HG03575 (cell line): ENCODE data around the gene BCL10.
"Not testable (repeated sequence)": the region's sequence is repeated elsewhere in the genome, so short reads cannot be mapped to it uniquely, and the experiment has no call there.

ENCODE experiments used
- ATAC-seq: cut with Tn5 transposase; IDR thresholded peaks from one replicate; pipeline ENCODE4 v1.9.1; 2021; ENCODE audit not compliant: unreplicated experiment, insufficient number of reproducible peaks, low FRiP score; ENCODE audit errors: extremely low read depth

Gene BCL10

GRCh38 chr1:85275701-85276214, 674 bp downstream of the BCL10 start:
- ATAC-seq: no peak

GRCh38 chr1:85274969-85275453, 1.4 kb downstream of the BCL10 start:
- ATAC-seq: no peak

DNA sequence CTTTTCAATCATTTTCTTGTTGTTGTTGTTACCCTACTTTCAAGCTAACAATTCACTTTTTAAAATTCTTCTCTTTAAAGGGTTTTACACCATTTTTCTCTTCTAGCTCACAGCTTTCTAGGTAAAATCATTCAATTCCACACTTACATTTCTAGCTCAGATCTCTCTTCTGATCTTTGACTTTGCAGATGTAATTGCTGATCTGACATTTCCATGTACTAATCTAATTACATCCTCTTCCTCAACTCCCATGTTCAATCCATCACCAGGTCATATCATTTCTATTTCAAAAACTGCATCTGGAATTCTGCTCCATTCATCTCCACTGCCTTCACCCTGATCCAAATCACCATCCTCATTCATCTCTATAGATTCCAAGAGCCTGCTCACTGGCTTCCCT, 3.0 kb downstream of the BCL10 start:
- no peak for ATAC-seq

- ATAC-seq: no peak
Observed at GRCh38 chr1:85268801-85269585, 7.4 kb downstream of the BCL10 start.

- ATAC-seq: no peak
Observed at GRCh38 chr1:85267313-85267712, 9.1 kb downstream of the BCL10 start.

DNA sequence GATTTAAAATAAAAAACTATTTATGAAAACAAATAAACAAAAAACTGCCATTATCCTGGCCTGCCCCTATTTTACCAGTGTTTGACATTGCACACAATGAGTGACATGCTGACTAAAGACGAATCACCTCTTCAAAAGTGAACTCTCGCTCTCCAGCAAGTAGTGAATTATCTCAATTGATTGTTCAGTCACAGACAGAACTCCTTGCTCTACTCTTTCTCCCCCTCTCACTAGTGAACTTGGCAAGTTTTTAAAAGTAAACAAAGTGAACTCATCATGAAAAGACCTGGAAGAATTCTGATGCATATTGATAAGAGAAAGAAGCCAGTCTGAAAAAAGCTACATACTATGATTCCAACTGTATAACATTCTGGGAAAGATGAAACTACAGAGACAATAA, 12.3 kb downstream of the BCL10 start:
- no peak for ATAC-seq

GRCh38 chr1:85262985-85263384, 13.4 kb downstream of the BCL10 start:
- no peak for ATAC-seq

DNA sequence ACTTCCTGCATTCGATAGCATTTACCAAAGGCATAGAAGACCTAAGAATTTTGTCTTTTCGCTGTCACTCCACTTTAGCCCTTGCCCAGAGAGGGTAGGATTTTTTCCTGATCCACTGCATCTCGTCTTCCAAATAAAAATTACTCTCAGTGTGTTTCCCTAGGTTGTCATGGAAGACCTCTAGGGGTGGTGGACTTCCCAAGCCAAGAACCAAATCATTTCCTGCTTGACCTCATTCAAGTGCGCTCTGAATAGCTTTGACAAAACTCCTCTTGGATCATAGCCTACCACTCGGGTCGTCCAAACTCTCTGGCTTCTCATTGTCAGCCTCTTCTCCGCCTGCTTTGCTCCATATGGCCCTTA, 16.5 kb downstream of the BCL10 start:
- ATAC-seq: peak; percentile 3

DNA sequence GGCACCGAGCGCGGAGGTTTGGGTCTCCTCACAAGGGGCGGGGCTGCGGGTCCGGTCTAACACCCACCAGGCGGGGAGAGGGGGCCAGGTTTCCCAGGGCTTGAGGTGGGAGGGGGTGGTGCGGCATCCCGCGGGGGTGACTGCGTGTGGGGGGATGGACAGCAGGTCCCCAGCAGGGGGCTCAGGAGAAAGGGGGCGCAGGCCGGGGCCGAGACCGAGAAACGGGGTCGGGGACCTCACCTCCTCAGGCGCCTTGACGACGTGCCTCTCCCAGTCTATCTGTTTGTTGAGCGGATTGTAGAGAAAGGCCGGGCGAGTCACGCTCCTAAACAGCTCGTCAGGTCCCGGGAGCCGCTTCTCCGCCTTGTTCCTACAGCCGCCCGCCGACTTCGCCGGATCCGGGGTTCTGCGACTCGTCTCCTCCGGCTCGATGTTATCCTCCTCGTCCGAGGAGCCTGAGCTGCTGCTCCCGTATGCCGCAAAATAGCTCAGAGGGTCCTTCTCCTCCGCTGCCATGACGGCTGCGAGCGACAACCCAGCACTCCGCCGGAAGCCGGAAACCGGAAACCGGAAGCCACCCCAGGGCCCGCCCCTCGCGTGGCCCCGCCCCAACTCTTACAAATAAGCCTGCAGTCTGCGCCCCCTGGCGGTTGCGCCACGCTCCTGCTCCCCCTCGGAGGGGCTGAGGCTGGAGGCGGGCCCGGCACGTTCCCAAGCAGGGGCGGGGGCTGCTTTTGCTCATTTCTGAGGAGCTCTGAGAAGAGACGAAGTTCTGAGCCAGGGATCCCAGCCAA, 17.1 kb downstream of the BCL10 start, which contains the start of gene C1orf52:
C1orf52 (minus strand) TSS at position 545 of the 794 bp plus-strand sequence; CDS start at position 516, 29 bp downstream.
- peak; percentile 55 for ATAC-seq

- no peak for ATAC-seq
Observed at GRCh38 chr1:85258536-85259117, 17.8 kb downstream of the BCL10 start.

- ATAC-seq: not testable (repeated sequence)
Observed at GRCh38 chr1:85249042-85249441, 27.4 kb downstream of the BCL10 start.

GRCh38 chr1:85245891-85246290, 30.5 kb downstream of the BCL10 start:
- no peak for ATAC-seq

DNA sequence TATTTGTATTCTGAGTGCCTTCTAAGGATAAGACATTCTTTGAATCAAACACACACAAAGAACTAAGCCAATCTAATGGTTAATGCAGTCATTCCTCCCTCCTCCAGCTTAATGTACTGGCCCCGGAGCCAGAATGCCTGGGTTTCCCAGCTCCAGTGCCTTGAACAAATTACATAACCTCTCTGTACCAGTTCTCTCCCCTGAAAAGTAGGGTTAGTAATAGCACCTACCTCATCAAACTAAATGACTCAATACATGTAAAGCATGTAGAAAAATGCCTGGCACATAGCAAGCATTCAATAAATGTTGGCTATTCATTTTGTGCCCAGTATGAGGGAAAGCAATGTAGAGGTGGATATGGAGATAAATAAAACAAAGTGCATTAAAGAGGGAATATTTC, 31.0 kb downstream of the BCL10 start:
- no peak for ATAC-seq

GRCh38 chr1:85244271-85245061, 32.0 kb downstream of the BCL10 start:
- ATAC-seq: no peak

GRCh38 chr1:85243372-85243771, 33.1 kb downstream of the BCL10 start:
- no peak for ATAC-seq

GRCh38 chr1:85240643-85241042, 35.8 kb downstream of the BCL10 start:
- ATAC-seq: no peak

DNA sequence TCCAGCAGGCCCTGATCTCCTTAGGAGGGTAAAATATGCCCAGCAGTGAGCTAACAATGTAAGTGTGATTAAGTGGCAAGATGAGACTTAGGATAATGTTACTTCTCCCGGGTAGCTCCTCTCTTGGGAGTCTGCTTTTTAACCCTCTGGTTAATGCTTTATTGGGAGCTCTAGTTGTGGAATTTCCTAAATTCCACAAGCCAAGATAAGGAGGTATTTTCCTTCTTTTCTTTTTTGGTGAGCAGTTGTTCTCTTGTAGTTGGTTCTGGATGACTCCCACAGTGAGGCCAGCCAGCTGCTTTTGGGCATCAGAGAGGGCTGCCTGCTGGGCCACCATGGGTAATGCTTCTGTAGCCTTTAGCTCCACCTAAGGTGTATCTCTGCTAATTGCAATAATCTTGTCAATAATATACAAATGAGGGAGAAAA, 36.2 kb downstream of the BCL10 start:
- no peak for ATAC-seq

DNA sequence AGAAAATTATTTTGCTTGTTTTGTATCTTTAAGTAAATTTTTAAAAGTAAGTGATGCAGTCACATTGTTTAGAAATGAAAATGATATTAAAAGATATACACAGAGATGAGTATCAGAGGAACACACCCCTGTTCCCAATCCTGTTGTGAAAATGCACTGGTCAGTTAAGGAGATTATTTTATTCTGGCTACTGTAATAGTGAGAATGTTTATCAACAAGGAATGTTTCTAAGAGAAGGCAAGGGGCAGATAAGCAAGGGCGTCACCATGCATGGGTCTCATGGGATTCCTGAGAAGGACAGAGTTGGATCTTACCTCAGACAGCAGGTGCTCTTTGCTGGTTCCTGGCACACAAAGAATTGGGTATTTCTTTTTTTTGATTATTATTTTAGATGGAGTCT, 38.8 kb downstream of the BCL10 start:
- no peak for ATAC-seq
